ENCODE measurements around the gene NGEF.

Gene NGEF

DNA sequence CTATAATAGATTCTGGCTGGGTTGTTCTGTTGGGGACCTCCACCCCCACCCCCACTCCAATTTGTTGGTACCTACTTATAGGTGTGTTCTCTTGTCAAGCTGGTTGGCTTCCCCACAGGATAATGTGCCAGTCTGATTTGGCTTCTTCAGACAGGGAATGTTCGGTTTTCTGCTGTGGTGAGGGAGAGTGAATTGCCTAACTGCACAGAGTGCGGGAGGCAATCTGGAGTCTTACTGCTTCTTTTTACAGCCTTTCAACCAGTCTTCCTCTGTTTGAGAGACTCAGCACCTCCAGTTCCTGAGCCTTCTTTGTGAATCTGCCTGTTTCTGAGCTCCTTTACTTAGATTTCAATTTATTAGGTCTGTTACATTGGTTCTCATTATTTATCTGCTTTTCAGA lies 170.4 kb downstream of the NGEF start:
- DNase-seq (ENCODE audit: low read depth in 2 of 2), result no peak

DNA sequence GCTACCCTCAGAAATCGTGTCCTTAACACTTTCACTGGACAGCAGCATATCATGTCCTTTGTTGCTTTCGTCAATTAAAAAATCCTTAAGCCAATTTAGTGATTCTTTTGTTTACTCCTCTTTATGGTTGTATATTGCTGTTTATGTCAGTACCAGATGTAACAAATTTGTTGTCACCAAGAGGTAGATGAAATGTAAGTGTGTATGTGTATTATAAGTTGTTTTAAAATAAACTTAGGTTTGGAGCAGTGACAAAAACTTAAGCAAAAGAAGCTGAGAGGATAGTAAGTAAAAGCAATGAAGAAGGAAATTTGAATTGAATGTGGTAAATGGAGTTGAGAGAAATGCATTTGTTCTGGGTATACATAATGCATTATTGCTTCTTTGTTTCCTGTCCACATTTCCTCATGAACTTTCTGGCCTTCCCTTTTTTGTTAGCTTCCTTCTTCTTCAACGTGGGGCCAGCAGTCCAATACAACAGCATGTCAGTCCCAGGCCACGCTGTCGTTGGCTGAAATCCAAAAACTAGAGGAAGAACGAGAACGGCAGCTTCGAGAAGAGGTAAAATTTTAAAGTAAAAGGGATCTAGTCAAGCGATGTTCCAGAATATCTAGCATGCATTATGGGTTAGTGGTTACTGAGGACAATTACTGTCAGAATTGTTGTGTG lies 173.5 kb downstream of the NGEF start:
- DNase-seq (ENCODE audit: low read depth in 2 of 2), result no peak

DNA sequence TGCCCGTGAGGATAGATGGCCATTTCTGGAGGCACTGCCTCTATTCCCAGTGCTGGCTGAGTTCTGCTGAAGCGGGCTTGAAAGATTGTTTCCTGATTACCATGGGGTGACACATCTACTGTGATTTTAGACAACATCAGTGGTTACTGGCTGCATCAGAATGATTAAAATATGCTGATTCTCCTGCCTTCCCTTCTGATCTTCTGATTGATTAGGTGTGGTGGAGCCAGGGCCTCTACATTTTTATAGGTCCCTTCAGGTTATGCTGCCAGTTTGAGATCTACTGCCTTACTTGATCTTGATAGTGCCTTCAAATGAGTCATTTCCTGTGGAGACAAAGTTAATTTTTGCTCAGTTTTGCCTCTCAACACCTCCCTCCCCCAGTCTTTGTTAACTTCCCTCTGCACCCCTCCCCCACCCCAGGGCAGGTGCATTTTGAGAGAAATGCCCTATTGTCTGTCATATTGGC lies 174.6 kb downstream of the NGEF start:
- DNase-seq (ENCODE audit: low read depth in 2 of 2), result peak; percentile 38 to 39

DNA sequence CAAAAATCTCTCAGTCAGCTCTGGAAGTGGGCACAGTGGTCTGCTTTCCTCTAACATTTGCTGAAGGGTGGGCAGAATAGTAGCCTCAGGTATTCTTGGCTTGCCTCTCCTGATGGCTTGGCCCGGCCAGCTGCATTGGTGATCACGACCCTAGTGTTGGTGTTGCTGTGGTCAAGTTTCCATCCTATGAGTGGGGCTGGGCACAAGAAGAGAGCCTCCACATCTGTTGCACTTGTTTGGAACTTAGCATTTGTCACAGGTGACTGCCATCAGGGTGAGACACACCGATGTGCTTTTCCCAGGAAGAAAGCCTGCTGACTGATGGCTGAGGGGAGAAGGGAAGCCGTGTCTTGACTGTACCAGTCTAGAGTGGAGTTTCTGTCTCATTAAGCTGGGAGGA lies 176.1 kb downstream of the NGEF start:
- no peak for DNase-seq (ENCODE audit: low read depth in 2 of 2)

DNA sequence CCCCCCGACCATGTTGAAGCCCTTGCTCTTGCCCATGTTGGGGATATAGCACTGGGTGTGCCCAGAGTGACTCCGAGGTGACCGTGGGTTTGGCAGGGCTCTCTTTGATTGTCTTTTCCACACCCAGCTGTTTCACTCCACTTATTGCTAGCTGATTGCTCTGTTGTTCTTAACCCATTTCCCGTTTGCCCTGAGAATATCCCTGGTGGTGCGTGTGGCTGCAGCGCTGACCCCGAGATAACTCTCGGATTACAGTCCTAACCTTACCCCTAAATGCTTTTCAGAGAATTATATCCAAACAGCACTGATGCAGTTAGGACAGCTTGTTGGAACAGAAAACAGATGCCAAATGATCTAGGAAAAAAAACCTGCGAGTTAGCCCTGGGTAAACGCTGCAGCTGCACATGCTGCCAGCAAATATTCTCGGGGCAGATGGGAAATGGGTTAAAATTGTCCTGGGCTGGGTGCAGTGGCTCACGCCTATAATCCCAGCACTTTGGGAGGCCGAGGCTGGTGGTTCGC lies 177.3 kb downstream of the NGEF start:
- no peak for DNase-seq (ENCODE audit: low read depth in 2 of 2)

DNA sequence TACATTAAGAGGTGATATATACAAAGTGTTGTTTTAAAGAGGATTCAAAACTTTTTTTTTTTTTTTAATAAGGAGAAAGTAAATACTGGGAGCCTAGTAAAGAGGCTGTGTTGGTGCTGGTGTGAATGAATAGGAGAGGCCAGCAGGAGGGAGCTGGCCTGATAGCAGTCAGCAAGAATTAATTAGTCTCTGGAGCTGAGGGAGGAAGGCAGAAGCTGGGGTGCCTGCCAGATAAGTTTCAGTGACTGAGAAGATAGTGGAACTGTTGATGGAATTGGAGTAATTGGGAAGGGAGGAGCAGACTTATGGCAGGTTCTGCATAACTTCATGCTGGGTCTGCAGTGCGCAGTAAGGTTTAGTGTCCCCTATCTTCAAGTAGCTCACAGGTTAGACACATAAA lies 179.2 kb downstream of the NGEF start:
- no peak for DNase-seq (ENCODE audit: low read depth in 2 of 2)

DNA sequence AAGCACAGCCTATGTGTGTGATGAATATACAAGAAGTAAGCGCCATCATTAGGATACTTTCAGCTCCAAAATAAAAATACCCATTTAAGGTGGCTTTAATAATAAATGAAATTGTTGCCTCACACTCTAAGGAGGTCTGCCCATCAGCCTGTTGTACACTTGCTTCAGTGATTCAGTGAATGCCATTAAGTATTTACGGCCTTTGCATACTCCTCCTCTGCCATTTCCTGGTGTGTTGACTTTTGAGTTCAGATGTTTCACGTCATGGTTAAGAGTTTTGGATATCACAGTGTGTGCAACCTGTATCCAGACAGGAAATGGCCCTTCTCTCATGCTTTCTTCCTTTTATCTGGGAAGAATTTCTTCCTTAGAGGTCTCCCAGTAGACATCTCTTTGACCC lies 181.6 kb downstream of the NGEF start:
- no peak for DNase-seq (ENCODE audit: low read depth in 2 of 2)

DNA sequence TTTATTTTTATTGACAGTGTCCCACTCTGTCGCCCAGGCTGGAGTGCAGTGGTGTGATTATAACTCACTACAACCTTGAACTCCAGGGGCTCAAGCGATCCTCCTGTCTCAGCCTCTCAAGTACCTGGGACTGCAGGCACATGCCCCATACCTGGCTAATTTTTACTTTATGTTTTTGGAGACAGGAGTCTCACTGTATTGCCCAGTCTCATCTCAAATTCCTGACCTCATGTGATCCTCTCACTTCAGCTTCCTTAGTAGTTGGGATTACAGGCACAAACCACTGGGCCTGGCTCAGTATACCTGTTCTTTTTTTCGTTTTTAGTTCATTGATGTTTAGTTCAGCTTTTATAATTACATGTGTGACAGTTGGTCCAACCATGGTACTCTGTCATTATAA lies 183.1 kb downstream of the NGEF start:
- DNase-seq (ENCODE audit: low read depth in 2 of 2), result no peak

All from stimulated activated CD4-positive, alpha-beta T cell treated with anti-CD3 and anti-CD28 coated beads, Interleukin-4, amount 100 ng/mL, for 48 hours (primary cell).